ENCODE results near the gene PDE3B.

PDE3B gene

DNA sequence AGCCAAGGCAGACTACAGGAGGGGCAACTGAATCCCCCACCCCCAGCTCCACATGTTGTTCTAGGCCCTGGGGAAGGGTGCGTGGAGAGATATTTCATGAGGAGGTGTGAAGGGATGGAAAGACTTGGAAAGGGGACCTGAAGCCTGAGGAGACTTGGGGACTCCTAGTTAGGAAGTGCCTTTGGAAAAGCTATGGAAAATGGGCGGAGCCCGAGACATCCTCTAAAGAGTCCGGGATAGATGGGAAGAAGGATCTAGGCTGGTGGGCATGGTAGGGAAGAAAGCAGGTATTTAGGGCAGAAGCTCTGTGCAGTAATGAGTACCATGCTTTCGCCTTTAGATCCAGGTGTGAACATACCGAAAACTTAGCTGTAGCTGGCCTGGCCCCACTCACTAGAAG lies 263.4 kb downstream of the PDE3B start (continued):
- TF ChIP-seq TSHZ2 (CRISPR knock-in tag; IDR thresholded peaks at IDR 0.05) (no peak), PATZ1 (CRISPR knock-in tag; IDR thresholded peaks at IDR 0.05; ENCODE audit: borderline replicate concordance) (no peak), ZNF565 (CRISPR knock-in tag; conservative IDR thresholded peaks at IDR 0.05; ENCODE audit: low read depth) (no peak)

DNA sequence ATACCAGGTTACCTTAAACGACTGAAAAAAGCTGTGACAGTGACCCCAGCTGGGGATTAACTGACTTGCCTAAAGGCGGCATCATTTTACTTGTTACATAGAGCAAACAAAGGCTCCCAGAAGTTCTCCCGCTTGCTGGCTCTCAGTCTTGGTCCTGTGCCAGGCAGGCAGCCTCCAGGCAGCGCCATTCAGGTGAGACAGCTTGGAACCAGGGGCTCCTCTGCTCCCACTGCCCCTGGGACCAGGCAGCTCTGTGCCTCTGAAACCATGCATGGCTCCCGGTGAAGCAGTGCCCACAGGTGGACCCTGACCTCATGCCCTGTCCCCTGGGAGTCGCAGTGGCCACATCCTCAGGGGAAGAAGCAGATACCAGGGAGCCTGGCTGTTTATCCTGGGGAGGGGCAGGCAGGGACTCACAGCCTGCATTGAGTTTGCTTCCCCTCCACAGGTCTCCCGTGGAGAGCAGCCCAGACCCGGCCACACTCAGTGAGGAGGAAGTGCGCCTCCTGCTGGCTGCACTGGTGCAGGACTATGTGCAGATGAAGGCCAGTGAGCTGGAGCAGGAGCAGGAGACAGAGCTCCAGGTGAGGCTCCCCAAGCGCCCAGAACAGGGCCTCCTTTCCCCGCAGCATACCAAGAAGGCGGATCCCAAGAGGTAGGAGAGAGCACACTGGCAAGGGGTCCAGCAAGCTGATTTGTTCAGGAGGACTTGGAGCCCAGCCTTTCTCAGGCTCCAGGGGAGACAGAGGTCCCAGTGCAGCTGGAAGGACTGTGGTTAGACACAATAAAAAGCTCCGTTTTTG lies 264.0 kb downstream of the PDE3B start:
- TF ChIP-seq ESRRG (CRISPR knock-in tag; IDR thresholded peaks at IDR 0.05) (no peak), GLIS3 (CRISPR knock-in tag; IDR thresholded peaks at IDR 0.05) (no peak), OSR1 (CRISPR knock-in tag; IDR thresholded peaks at IDR 0.05) (no peak), RARB (CRISPR knock-in tag; IDR thresholded peaks at IDR 0.05) (no peak), ZFP3 (CRISPR knock-in tag; IDR thresholded peaks at IDR 0.05) (no peak)
- peak; percentile 98 for ATAC-seq

GRCh38 chr11:14908214-14908880 lies 264.7 kb downstream of the PDE3B start:
- TF ChIP-seq ZNF70 (CRISPR knock-in tag; IDR thresholded peaks at IDR 0.05) (no peak), OSR1 (CRISPR knock-in tag; IDR thresholded peaks at IDR 0.05) (no peak)
- ATAC-seq = peak; percentile 89

GRCh38 chr11:14914536-14914935 lies 270.9 kb downstream of the PDE3B start:
- no peak for TF ChIP-seq RARB (CRISPR knock-in tag; IDR thresholded peaks at IDR 0.05)
- TF ChIP-seq ZNF8 (CRISPR knock-in tag; IDR thresholded peaks at IDR 0.05) = no peak
- TF ChIP-seq ZNF70 (CRISPR knock-in tag; IDR thresholded peaks at IDR 0.05) = no peak
- TF ChIP-seq, protein P1, sequence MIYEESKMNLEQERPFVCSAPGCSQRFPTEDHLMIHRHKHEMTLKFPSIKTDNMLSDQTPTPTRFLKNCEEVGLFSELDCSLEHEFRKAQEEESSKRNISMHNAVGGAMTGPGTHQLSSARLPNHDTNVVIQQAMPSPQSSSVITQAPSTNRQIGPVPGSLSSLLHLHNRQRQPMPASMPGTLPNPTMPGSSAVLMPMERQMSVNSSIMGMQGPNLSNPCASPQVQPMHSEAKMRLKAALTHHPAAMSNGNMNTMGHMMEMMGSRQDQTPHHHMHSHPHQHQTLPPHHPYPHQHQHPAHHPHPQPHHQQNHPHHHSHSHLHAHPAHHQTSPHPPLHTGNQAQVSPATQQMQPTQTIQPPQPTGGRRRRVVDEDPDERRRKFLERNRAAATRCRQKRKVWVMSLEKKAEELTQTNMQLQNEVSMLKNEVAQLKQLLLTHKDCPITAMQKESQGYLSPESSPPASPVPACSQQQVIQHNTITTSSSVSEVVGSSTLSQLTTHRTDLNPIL (CRISPR knock-in tag; IDR thresholded peaks at IDR 0.05; ENCODE audit: low read depth) = no peak
- no peak for ATAC-seq

GRCh38 chr11:14916403-14916802 lies 272.8 kb downstream of the PDE3B start:
- no peak for ATAC-seq
- TF ChIP-seq ISL1 (CRISPR knock-in tag; IDR thresholded peaks at IDR 0.05) = no peak
- no peak for TF ChIP-seq TOX (CRISPR knock-in tag; IDR thresholded peaks at IDR 0.05; ENCODE audit: borderline replicate concordance)
- no peak for TF ChIP-seq ZNF565 (CRISPR knock-in tag; conservative IDR thresholded peaks at IDR 0.05; ENCODE audit: low read depth)
- no peak for TF ChIP-seq BACH2 (CRISPR knock-in tag; IDR thresholded peaks at IDR 0.05; ENCODE audit: borderline replicate concordance)
- TF ChIP-seq ZNF8 (CRISPR knock-in tag; IDR thresholded peaks at IDR 0.05) = no peak
- no peak for TF ChIP-seq ZC3H10 (CRISPR knock-in tag; IDR thresholded peaks at IDR 0.05)
- TF ChIP-seq ZFP30 (CRISPR knock-in tag; IDR thresholded peaks at IDR 0.05) = no peak
- no peak for TF ChIP-seq CSDC2 (CRISPR knock-in tag; IDR thresholded peaks at IDR 0.05)
- TF ChIP-seq ARNTL (CRISPR knock-in tag; IDR thresholded peaks at IDR 0.05; ENCODE audit: borderline replicate concordance, low read depth) = no peak
- no peak for TF ChIP-seq POU6F1 (CRISPR knock-in tag; IDR thresholded peaks at IDR 0.05; ENCODE audit: borderline replicate concordance, low read depth)
- TF ChIP-seq ZFP3 (CRISPR knock-in tag; IDR thresholded peaks at IDR 0.05) = no peak
- TF ChIP-seq PPARA (CRISPR knock-in tag; IDR thresholded peaks at IDR 0.05; ENCODE audit: borderline replicate concordance) = no peak
- TF ChIP-seq GLIS3 (CRISPR knock-in tag; IDR thresholded peaks at IDR 0.05) = no peak
- TF ChIP-seq, protein P2, sequence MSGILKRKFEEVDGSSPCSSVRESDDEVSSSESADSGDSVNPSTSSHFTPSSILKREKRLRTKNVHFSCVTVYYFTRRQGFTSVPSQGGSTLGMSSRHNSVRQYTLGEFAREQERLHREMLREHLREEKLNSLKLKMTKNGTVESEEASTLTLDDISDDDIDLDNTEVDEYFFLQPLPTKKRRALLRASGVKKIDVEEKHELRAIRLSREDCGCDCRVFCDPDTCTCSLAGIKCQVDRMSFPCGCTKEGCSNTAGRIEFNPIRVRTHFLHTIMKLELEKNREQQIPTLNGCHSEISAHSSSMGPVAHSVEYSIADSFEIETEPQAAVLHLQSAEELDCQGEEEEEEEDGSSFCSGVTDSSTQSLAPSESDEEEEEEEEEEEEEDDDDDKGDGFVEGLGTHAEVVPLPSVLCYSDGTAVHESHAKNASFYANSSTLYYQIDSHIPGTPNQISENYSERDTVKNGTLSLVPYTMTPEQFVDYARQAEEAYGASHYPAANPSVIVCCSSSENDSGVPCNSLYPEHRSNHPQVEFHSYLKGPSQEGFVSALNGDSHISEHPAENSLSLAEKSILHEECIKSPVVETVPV (CRISPR knock-in tag; IDR thresholded peaks at IDR 0.05) = no peak
- TF ChIP-seq, protein P1 (CRISPR knock-in tag; IDR thresholded peaks at IDR 0.05; ENCODE audit: low read depth) = no peak
- TF ChIP-seq SNAI2 (CRISPR knock-in tag; IDR thresholded peaks at IDR 0.05) = no peak
- no peak for TF ChIP-seq ESRRG (CRISPR knock-in tag; IDR thresholded peaks at IDR 0.05)

Data from SK-N-SH treated with all-trans-retinoic acid at 6 μM for 48 hours (cell line).